Fibroblast of the aortic adventitia (primary cell): Measurements from ENCODE around the gene LMLN. TPM values are rescaled to one million over a fixed set of nuclear protein-coding genes. Genes with fewer than 3 reads are reported as not detected.

Source experiments
- DNase-seq: peaks from one replicate; pipeline ENCODE4 v3.0.0-alpha.2; 2010; ENCODE audit warnings: low read depth
- H3K4me3 ChIP-seq: 2 replicates; pipeline ENCODE4 v1.5.1; 2011; ENCODE audit warnings: low read depth, mild to moderate bottlenecking, control low read depth, low read length, moderate library complexity
- total RNA-seq: library from RNA; depleted of rRNA; stranded (reverse); fragments of >200 nt; gene quantifications from 2 replicates; pipeline ENCODE4 v1.2.3, GENCODE V29; 2012; ENCODE audit warnings: low replicate concordance
- TF ChIP-seq, protein P1 (sequence below): IDR thresholded peaks from 2 replicates; pipeline ENCODE4 v1.5.1; 2011; ENCODE audit warnings: mild to moderate bottlenecking, low read length, control low read depth, inconsistent platforms; ENCODE audit not compliant: insufficient read depth

Gene LMLN
- total RNA-seq, 1 donor = 9.2 TPM

DNA sequence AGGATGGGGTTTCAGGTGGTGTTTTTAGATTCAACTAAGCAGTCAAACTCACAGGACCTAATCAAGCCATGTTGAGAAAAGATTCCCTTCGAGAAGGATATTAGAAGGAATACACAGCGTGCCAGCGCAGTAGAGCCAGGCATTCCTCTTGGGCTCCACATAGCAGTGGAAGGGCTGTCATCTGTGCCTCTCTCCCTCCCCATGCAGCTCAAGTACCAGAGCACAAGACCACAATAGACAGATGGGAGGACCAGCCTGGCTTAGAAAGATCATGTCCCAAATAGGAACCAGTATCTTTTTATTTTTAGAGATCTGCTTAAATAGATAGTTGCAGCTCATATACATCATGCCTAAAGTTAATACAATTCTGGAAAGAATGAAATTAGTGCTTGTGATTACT is 37.9 kb downstream of the LMLN start:
- no peak for DNase-seq
- H3K4me3 ChIP-seq = no peak overlapping the region
- TF ChIP-seq, protein P1, sequence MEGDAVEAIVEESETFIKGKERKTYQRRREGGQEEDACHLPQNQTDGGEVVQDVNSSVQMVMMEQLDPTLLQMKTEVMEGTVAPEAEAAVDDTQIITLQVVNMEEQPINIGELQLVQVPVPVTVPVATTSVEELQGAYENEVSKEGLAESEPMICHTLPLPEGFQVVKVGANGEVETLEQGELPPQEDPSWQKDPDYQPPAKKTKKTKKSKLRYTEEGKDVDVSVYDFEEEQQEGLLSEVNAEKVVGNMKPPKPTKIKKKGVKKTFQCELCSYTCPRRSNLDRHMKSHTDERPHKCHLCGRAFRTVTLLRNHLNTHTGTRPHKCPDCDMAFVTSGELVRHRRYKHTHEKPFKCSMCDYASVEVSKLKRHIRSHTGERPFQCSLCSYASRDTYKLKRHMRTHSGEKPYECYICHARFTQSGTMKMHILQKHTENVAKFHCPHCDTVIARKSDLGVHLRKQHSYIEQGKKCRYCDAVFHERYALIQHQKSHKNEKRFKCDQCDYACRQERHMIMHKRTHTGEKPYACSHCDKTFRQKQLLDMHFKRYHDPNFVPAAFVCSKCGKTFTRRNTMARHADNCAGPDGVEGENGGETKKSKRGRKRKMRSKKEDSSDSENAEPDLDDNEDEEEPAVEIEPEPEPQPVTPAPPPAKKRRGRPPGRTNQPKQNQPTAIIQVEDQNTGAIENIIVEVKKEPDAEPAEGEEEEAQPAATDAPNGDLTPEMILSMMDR = no peak

DNA sequence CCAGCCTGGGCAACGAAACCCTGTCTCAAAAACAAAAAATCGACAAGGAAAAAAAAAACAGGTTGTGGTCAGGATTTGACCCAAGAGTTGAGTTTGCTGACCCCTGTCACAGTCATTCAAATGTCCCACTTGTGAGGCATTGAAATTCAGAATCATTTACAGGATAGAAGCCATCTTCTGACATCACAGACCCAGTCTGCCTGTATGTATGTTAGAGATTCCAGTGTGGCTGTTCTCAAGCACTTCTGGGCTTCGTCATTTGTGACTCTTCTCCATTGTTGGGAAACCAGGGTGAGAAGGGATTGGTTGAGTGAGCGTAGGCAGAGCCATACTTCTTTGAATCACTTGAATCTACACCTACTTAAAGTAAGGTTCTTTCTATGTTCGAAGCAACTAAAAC is 57.1 kb downstream of the LMLN start:
- no peak for DNase-seq
- TF ChIP-seq, protein P1 = no peak
- no peak overlapping the region for H3K4me3 ChIP-seq

DNA sequence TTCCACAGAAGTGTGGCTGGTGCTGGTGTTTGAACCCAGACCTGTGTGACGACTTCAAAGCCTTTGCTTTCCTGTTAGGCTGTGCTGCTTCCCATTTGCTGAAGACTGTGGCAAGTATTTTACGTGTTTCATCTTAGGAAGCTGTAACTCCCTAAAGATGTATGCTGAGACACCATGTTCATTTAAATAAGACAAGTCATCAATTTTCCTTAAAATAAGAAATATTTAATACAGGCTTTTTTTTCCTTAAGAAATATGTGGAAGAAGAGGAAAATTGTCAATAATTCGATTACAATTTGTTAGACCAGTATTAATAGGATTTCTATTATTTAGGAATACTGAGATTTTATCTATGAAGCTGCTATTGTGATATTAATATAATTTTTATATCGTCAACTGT is 58.4 kb downstream of the LMLN start:
- H3K4me3 ChIP-seq = no peak overlapping the region
- DNase-seq = no peak
- TF ChIP-seq, protein P1 = no peak

DNA sequence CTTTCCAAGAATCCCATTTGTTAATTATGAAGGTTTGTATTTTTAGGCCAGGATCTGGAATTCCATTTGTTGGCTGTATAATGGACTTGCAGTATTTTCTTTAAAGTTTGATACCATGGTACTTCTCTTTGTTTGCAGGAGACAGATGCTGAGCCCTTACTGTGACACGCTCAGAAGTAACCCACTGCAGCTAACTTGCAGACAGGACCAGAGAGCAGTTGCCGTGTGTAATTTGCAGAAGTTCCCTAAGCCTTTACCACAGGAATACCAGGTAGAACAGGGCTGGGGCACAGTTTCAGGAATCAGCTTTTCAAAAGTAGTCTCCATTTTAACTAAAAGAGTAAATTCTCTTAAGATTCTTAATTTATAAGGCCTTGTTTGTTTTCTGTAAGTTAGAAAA is 59.1 kb downstream of the LMLN start:
- H3K4me3 ChIP-seq = no peak overlapping the region
- TF ChIP-seq, protein P1 = no peak
- DNase-seq = no peak

DNA sequence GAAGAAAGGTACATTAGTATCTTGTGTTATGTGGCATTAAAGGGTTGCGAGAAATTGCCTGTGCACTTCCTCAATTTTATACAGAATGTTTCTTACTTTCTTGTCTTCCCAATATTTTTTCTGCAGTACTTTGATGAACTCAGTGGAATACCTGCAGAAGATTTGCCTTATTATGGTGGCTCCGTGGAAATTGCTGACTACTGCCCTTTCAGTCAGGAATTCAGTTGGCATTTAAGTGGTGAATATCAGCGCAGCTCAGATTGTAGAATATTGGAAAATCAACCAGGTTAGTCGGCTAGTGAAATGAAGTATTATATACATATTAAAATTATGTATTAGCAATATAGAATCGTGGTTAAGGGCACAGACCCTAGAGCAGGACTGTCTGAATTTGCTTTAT is 61.3 kb downstream of the LMLN start:
- TF ChIP-seq, protein P1 = no peak
- H3K4me3 ChIP-seq = no peak overlapping the region
- no peak for DNase-seq

DNA sequence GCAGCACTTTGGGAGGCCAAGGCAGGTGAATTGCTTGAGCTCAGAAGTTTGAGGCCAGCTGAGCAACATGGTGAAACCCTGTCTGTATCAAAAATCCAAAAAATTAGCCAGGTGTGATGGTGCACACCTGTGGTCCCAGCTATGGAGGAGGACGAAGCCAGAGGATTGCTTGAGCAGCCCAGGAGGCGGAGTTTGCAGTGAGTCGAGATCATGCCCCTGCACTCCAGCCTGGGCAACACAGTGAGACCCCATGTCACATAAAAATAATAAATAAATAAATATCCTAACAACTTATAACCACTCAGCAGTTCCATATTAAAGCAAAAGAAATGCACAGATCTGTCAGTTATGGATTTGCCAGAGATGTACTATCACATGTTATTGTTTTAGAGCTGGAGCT is 62.6 kb downstream of the LMLN start:
- H3K4me3 ChIP-seq = no peak overlapping the region
- DNase-seq = no peak
- TF ChIP-seq, protein P1 = no peak

DNA sequence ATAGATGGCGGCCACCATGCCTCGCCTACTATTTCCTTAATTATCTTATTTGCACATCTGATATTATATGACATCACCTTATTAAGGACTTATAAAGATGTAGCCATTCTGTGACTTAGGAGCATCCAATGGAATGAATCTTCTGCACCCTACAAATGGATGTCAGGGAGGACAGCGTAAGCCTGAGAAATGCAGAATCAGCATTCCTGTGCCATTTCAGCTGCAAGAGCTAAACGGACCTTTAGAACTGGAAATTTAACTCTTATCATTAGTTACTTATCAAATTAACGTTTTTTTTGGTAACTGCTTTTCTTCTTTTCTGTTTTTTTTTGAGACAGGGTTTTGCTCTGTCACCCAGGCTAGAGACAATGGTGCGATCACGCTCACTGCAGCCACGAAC is 65.6 kb downstream of the LMLN start:
- no peak overlapping the region for H3K4me3 ChIP-seq
- no peak for DNase-seq
- TF ChIP-seq, protein P1 = no peak
